ENCODE results near the gene GSN. TPM values are rescaled to one million over a fixed set of nuclear protein-coding genes. Genes with fewer than 3 reads are reported as not detected.

GSN gene
- total and polyA plus RNA-seq, 2 of the 13 experiments (the other 11 are each of a cell fraction or from before 2014, with no cell fraction given), result 294 to 307 TPM

GRCh38 chr9:121296213-121297127 is 28.5 kb downstream of the GSN start (continued):
- TF ChIP-seq, protein P1, sequence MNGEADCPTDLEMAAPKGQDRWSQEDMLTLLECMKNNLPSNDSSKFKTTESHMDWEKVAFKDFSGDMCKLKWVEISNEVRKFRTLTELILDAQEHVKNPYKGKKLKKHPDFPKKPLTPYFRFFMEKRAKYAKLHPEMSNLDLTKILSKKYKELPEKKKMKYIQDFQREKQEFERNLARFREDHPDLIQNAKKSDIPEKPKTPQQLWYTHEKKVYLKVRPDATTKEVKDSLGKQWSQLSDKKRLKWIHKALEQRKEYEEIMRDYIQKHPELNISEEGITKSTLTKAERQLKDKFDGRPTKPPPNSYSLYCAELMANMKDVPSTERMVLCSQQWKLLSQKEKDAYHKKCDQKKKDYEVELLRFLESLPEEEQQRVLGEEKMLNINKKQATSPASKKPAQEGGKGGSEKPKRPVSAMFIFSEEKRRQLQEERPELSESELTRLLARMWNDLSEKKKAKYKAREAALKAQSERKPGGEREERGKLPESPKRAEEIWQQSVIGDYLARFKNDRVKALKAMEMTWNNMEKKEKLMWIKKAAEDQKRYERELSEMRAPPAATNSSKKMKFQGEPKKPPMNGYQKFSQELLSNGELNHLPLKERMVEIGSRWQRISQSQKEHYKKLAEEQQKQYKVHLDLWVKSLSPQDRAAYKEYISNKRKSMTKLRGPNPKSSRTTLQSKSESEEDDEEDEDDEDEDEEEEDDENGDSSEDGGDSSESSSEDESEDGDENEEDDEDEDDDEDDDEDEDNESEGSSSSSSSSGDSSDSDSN (CRISPR knock-in tag; IDR thresholded peaks at IDR 0.05), result peak; percentile 34; the same call in 1 of the 2 replicates
- TF ChIP-seq, protein P2, sequence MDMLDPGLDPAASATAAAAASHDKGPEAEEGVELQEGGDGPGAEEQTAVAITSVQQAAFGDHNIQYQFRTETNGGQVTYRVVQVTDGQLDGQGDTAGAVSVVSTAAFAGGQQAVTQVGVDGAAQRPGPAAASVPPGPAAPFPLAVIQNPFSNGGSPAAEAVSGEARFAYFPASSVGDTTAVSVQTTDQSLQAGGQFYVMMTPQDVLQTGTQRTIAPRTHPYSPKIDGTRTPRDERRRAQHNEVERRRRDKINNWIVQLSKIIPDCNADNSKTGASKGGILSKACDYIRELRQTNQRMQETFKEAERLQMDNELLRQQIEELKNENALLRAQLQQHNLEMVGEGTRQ (IDR thresholded peaks at IDR 0.05; ENCODE audit: low read depth, low read length), result no peak
- TF ChIP-seq, protein P2 (CRISPR knock-in tag; IDR thresholded peaks at IDR 0.05; ENCODE audit: borderline replicate concordance), result no peak
- TF ChIP-seq SETDB1 (CRISPR knock-in tag; IDR thresholded peaks at IDR 0.05; ENCODE audit: borderline replicate concordance), result no peak
- TF ChIP-seq ZFP41 (CRISPR knock-in tag; IDR thresholded peaks at IDR 0.05; ENCODE audit: borderline replicate concordance), result no peak
- peak; percentile 43; the same call in 1 of the 2 replicates for TF ChIP-seq TAF1 (CRISPR knock-in tag; IDR thresholded peaks at IDR 0.05)
- TF ChIP-seq ZMYM3 (CRISPR knock-in tag; IDR thresholded peaks at IDR 0.05), result peak; percentile 95
- TF ChIP-seq, protein P3, sequence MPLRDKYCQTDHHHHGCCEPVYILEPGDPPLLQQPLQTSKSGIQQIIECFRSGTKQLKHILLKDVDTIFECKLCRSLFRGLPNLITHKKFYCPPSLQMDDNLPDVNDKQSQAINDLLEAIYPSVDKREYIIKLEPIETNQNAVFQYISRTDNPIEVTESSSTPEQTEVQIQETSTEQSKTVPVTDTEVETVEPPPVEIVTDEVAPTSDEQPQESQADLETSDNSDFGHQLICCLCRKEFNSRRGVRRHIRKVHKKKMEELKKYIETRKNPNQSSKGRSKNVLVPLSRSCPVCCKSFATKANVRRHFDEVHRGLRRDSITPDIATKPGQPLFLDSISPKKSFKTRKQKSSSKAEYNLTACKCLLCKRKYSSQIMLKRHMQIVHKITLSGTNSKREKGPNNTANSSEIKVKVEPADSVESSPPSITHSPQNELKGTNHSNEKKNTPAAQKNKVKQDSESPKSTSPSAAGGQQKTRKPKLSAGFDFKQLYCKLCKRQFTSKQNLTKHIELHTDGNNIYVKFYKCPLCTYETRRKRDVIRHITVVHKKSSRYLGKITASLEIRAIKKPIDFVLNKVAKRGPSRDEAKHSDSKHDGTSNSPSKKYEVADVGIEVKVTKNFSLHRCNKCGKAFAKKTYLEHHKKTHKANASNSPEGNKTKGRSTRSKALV (CRISPR knock-in tag; IDR thresholded peaks at IDR 0.05), result 0 out of 2 replicates have a peak, but pooled peaks have one; percentile 31
- TF ChIP-seq ZNF34 (CRISPR knock-in tag; IDR thresholded peaks at IDR 0.05; ENCODE audit: borderline replicate concordance), result 0 out of 2 replicates have a peak, but pooled peaks have one; percentile 37
- TF ChIP-seq KLF11 (CRISPR knock-in tag; IDR thresholded peaks at IDR 0.05), result no peak
- no peak for TF ChIP-seq ATF7-NPFF (CRISPR knock-in tag; IDR thresholded peaks at IDR 0.05; ENCODE audit: low read depth)
- peak; percentile 68; the same call in 1 of the 2 replicates for TF ChIP-seq SMAD3 (CRISPR knock-in tag; IDR thresholded peaks at IDR 0.05)
- no peak for TF ChIP-seq ZNF407 (CRISPR knock-in tag; IDR thresholded peaks at IDR 0.05; ENCODE audit: not compliant biosample characterization)

Data from HepG2 (cell line).